Activated CD8-positive, alpha-beta memory T cell treated with anti-CD3 and anti-CD28 coated beads for 4 hours (primary cell): ENCODE data around the gene MCTS1.
"Not testable (repeated sequence)": the region's sequence is repeated elsewhere in the genome, so short reads cannot be mapped to it uniquely, and the experiment has no call there.

ENCODE experiments used
- DNase-seq, 2 donors: peaks; one replicate each; pipeline ENCODE4 v3.0.0-alpha.2; 2020; ENCODE audit warnings: low read depth in 2 of 2

Gene MCTS1

GRCh38 chrX:120603707-120604360 is at the start of gene MCTS1:
TSS of gene MCTS1 (plus strand) at chrX:120604101. CDS start at chrX:120604237, 136 bp downstream.
- peak; percentile 41 to 65 for DNase-seq

GRCh38 chrX:120556251-120556650 is 47.6 kb upstream of the MCTS1 start:
- DNase-seq = no peak

GRCh38 chrX:120559804-120560203 is 44.1 kb upstream of the MCTS1 start:
- DNase-seq = no peak

- peak in 1 of 2 donors; percentile 13 for DNase-seq
Measured at GRCh38 chrX:120560405-120560841, 43.5 kb upstream of the MCTS1 start.

- peak; percentile 79 to 85 for DNase-seq
Measured at GRCh38 chrX:120560842-120561633, 42.9 kb upstream of the MCTS1 start, which contains the start of gene CUL4B. TSS of gene CUL4B (minus strand) at chrX:120560962. CDS start at chrX:120560638, 324 bp downstream.

GRCh38 chrX:120561634-120562568 is 42.0 kb upstream of the MCTS1 start:
- DNase-seq = no peak

- DNase-seq = no peak
Measured at GRCh38 chrX:120562569-120562926, 41.4 kb upstream of the MCTS1 start.

GRCh38 chrX:120564925-120565324 is 39.0 kb upstream of the MCTS1 start:
- DNase-seq = no peak

- DNase-seq = no peak
Measured at GRCh38 chrX:120566817-120567216, 37.1 kb upstream of the MCTS1 start.

- DNase-seq = no peak
Measured at GRCh38 chrX:120568035-120568434, 35.9 kb upstream of the MCTS1 start.

GRCh38 chrX:120568609-120569008 is 35.3 kb upstream of the MCTS1 start:
- DNase-seq = no peak

- no peak for DNase-seq
Measured at GRCh38 chrX:120570011-120570600, 33.8 kb upstream of the MCTS1 start.

- not testable (repeated sequence) for DNase-seq
Measured at GRCh38 chrX:120573806-120574205, 30.1 kb upstream of the MCTS1 start.

- DNase-seq = no peak
Measured at GRCh38 chrX:120575379-120576114, 28.4 kb upstream of the MCTS1 start.

- no peak for DNase-seq
Measured at GRCh38 chrX:120585702-120586101, 18.2 kb upstream of the MCTS1 start.

GRCh38 chrX:120604361-120604782 is 471 bp downstream of the MCTS1 start:
- no peak for DNase-seq

- DNase-seq = no peak
Measured at GRCh38 chrX:120612086-120612485, 8.2 kb downstream of the MCTS1 start.

- DNase-seq = no peak
Measured at GRCh38 chrX:120614816-120615215, 10.9 kb downstream of the MCTS1 start.

GRCh38 chrX:120617996-120618630 is 14.2 kb downstream of the MCTS1 start:
- no peak for DNase-seq

- DNase-seq = no peak
Measured at GRCh38 chrX:120625371-120625770, 21.5 kb downstream of the MCTS1 start.
